WTC11 (cell line): ENCODE data around the gene AGPS. TPM values are rescaled to one million over a fixed set of nuclear protein-coding genes. Genes with fewer than 3 reads are reported as not detected.

Experiments
- ATAC-seq: fragments of 200-7000 bp; cut with Tn5 transposase; 2 replicates; pipeline ENCODE4 v1.10.0; 2021; ENCODE audit warnings: mild to moderate bottlenecking, moderate library complexity
- CTCF ChIA-PET: fragments of 300-600 bp; sonication (Branson Sonifier 250); formaldehyde crosslinking; loops from one replicate; lab custom pipeline; 2021; ENCODE audit warnings: antibody characterized with exemption; lab: Charles Lee
- POLR2A ChIA-PET: fragments of 350-600 bp; sonication (Branson Sonifier 250); formaldehyde crosslinking; loops from one replicate; lab custom pipeline; 2021; ENCODE audit warnings: antibody characterized with exemption; lab: Charles Lee
- DNase-seq: peaks from one replicate; pipeline ENCODE4 v3.0.0; 2021; ENCODE audit warnings: low spot score
- H3K27ac Mint-ChIP-seq: 2 replicates; pipeline ENCODE4 v1.8.0; 2021; ENCODE audit warnings: mixed read lengths
- H3K27me3 Mint-ChIP-seq: 2 replicates; pipeline ENCODE4 v1.8.0; 2021; ENCODE audit warnings: low read depth, mild to moderate bottlenecking, moderate library complexity, mixed read lengths
- H3K36me3 Mint-ChIP-seq: 2 replicates; pipeline ENCODE4 v1.8.0; 2021; ENCODE audit warnings: mixed read lengths
- H3K4me1 Mint-ChIP-seq: 2 replicates; pipeline ENCODE4 v1.8.0; 2022; ENCODE audit warnings: mixed read lengths
- H3K4me3 Mint-ChIP-seq: 2 replicates; pipeline ENCODE4 v1.8.0; 2021; ENCODE audit warnings: mild to moderate bottlenecking, moderate library complexity, mixed read lengths
- H3K9me3 Mint-ChIP-seq: 2 replicates; pipeline ENCODE4 v1.8.0; 2021; ENCODE audit warnings: mixed read lengths
- E2F1 ChIP-seq: sonication (generic); formaldehyde crosslinking; IDR thresholded peaks from 2 replicates; pipeline ENCODE4 v1.8.0; 2022; ENCODE audit warnings: mild to moderate bottlenecking, missing genetic modification reagents
- E2F4 ChIP-seq: sonication (generic); formaldehyde crosslinking; IDR thresholded peaks from 2 replicates; pipeline ENCODE4 v1.8.1; 2022; ENCODE audit warnings: low read depth, mild to moderate bottlenecking, moderate library complexity, missing genetic modification reagents, borderline replicate concordance
- FOXJ3 ChIP-seq: sonication (generic); formaldehyde crosslinking; IDR thresholded peaks from 2 replicates; pipeline ENCODE4 v1.9.0; 2021; ENCODE audit warnings: missing genetic modification reagents, mild to moderate bottlenecking, borderline replicate concordance
- FOXP4 ChIP-seq: sonication (generic); formaldehyde crosslinking; IDR thresholded peaks from 2 replicates; pipeline ENCODE4 v1.8.0; 2022; ENCODE audit warnings: mild to moderate bottlenecking, missing genetic modification reagents
- GABPB1 ChIP-seq: sonication (generic); formaldehyde crosslinking; IDR thresholded peaks from 2 replicates; pipeline ENCODE4 v1.8.1; 2023; ENCODE audit warnings: mild to moderate bottlenecking, missing genetic modification reagents
- IRF1 ChIP-seq: sonication (generic); formaldehyde crosslinking; IDR thresholded peaks from 2 replicates; pipeline ENCODE4 v1.8.0; 2023; ENCODE audit warnings: missing genetic modification reagents
- JAZF1 ChIP-seq: fragments of 250-450 bp; sonication (Bioruptor Pico); IDR thresholded peaks from 2 replicates; pipeline ENCODE4 v1.9.0; 2021; ENCODE audit warnings: moderate library complexity, mild to moderate bottlenecking, inconsistent platforms
- MXD4 ChIP-seq: fragments of 250-450 bp; sonication (Bioruptor Pico); IDR thresholded peaks from 2 replicates; pipeline ENCODE4 v1.8.0; 2021; ENCODE audit warnings: mild to moderate bottlenecking, moderate library complexity, borderline replicate concordance
- RORB ChIP-seq: fragments of 250-450 bp; sonication (Bioruptor Pico); IDR thresholded peaks from 2 replicates; pipeline ENCODE4 v1.9.0; 2021; ENCODE audit warnings: mild to moderate bottlenecking
- TP53 ChIP-seq: sonication (generic); formaldehyde crosslinking; IDR thresholded peaks from 2 replicates; pipeline ENCODE4 v1.8.1; 2023; ENCODE audit warnings: mild to moderate bottlenecking, missing genetic modification reagents
- ZNF219 ChIP-seq: sonication (generic); formaldehyde crosslinking; IDR thresholded peaks from 2 replicates; pipeline ENCODE4 v1.8.0; 2023; ENCODE audit warnings: missing genetic modification reagents, mild to moderate bottlenecking, borderline replicate concordance
- ZNF232 ChIP-seq: sonication (generic); formaldehyde crosslinking; IDR thresholded peaks from 2 replicates; pipeline ENCODE4 v1.8.0; 2022; ENCODE audit warnings: mild to moderate bottlenecking, missing genetic modification reagents
- ZNF423 ChIP-seq: fragments of 250-450 bp; sonication (Bioruptor Pico); IDR thresholded peaks from 2 replicates; pipeline ENCODE4 v2.1.2; 2022; ENCODE audit warnings: mild to moderate bottlenecking, moderate library complexity
- ZNF425 ChIP-seq: fragments of 250-450 bp; sonication (Bioruptor Pico); conservative IDR thresholded peaks from 2 replicates; pipeline ENCODE4 v1.9.0; 2021; ENCODE audit warnings: mild to moderate bottlenecking
- total RNA-seq: library from RNA; stranded (reverse); gene quantifications from 3 replicates; pipeline ENCODE4 v1.2.3, GENCODE V29; 2021
- TF ChIP-seq, protein P1 (sequence below): fragments of 200-600 bp; IDR thresholded peaks from 2 replicates; pipeline ENCODE4 v1.8.0; 2022; ENCODE audit warnings: antibody characterized with exemption
- TF ChIP-seq, protein P2 (sequence below): sonication (generic); formaldehyde crosslinking; IDR thresholded peaks from 2 replicates; pipeline ENCODE4 v1.8.1; 2023; ENCODE audit warnings: mild to moderate bottlenecking, missing genetic modification reagents, moderate library complexity
- TF ChIP-seq, protein P3 (sequence below): sonication (generic); formaldehyde crosslinking; IDR thresholded peaks from 2 replicates; pipeline ENCODE4 v1.8.0; 2023; ENCODE audit warnings: mild to moderate bottlenecking, missing genetic modification reagents

AGPS gene
- total RNA-seq, 1 experiment from 2014 or later, result 60.8 TPM

DNA sequence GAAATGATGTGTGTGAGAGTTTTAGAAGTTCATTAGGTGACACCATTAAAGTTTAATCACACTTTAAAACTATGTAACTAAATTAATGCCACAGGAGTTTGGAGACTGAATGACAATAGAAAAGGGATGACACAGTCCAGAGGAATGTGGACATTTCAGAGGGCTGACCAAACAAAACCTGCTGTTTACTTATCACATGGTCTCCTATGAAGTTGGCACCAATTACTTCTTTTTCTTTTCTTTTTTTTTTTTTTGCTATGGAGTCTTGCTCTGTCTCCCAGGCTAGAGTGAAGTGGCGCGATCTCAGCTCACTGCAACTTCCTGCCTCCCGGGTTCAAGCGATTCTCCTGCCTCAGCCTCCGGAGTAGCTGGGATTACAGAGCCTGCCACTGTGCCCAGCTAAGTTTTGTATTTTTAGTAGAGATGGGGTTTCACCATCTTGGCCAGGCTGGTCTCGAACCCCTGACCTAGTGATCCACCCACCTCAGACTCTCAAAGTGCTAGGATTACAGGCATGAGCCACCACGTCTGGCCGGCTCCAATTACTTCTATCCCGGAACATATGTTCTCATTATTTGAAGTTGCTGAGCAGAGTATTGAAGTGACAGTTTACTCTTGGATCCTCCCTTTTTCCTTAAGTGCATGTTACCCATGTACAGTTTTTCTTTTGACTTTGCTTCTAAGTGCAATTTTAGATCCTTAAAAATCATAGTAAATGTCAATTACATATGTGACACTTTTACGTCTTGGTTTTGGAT is 4.3 kb downstream of the AGPS start:
- ATAC-seq, result no peak
- no peaks in the 10 kb centered on the region for H3K36me3 Mint-ChIP-seq
- peaks cover 8% of the 10 kb centered on the region for H3K27me3 Mint-ChIP-seq
- no peaks in the 10 kb centered on the region for H3K9me3 Mint-ChIP-seq
- no peak overlapping the region for H3K4me3 Mint-ChIP-seq
- POLR2A ChIA-PET, result no interaction called here
- H3K4me1 Mint-ChIP-seq, result peaks cover 37% of the 10 kb centered on the region
- TF ChIP-seq, protein P1, sequence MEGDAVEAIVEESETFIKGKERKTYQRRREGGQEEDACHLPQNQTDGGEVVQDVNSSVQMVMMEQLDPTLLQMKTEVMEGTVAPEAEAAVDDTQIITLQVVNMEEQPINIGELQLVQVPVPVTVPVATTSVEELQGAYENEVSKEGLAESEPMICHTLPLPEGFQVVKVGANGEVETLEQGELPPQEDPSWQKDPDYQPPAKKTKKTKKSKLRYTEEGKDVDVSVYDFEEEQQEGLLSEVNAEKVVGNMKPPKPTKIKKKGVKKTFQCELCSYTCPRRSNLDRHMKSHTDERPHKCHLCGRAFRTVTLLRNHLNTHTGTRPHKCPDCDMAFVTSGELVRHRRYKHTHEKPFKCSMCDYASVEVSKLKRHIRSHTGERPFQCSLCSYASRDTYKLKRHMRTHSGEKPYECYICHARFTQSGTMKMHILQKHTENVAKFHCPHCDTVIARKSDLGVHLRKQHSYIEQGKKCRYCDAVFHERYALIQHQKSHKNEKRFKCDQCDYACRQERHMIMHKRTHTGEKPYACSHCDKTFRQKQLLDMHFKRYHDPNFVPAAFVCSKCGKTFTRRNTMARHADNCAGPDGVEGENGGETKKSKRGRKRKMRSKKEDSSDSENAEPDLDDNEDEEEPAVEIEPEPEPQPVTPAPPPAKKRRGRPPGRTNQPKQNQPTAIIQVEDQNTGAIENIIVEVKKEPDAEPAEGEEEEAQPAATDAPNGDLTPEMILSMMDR, result no peak
- no peak for TF ChIP-seq IRF1 (CRISPR knock-in tag)
- TF ChIP-seq ZNF232 (CRISPR knock-in tag), result no peak
- TF ChIP-seq GABPB1 (CRISPR knock-in tag), result peak; percentile 58
- no peak for TF ChIP-seq FOXP4 (CRISPR knock-in tag)
- no peak for TF ChIP-seq RORB
- CTCF ChIA-PET, result no interaction called here
- H3K27ac Mint-ChIP-seq, result no peak overlapping the region
- DNase-seq, result no peak

DNA sequence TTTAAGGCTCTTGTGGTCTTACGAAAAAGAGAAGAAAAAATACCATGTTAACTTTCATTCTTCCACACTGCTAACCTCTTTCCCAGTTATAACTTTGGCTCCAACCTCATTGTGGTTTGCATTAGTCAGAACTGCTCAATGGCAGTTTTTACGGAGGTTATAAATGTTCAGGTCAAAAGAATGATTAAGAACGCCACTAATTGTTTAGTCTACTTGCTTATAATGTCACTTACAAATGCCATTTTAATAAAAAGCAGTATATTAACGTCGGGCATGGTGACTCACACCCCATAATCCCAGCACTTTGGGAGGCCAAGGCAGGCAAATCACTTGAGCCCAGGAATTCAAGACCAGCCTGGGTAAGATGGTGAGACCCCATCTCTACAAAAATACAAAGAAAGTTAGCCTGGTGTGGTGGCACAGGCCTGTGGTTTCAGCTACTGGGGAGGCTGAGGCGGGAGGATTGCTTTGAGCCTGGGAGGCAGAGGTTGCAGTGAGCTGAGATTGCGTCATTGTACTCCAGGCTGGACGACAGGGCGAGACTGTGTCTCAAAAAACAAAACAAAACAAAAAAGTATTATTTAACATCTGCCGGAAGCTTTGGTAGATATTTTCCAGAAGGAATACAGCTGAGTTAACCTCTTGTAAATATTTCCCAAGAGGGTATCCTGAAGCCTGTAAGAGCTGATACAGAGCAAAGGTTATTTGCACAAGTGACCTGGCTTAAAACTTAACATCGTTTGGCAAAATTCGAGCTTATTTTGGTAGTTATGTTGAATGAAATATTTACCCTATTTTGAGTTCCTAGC is 5.1 kb downstream of the AGPS start:
- H3K27ac Mint-ChIP-seq, result no peak overlapping the region
- ATAC-seq, result no peak
- DNase-seq, result no peak
- CTCF ChIA-PET, result no interaction called here
- POLR2A ChIA-PET, result no interaction called here
- H3K4me3 Mint-ChIP-seq, result no peak overlapping the region
- H3K36me3 Mint-ChIP-seq, result no peaks in the 10 kb centered on the region
- TF ChIP-seq GABPB1 (CRISPR knock-in tag) (peak; percentile 99), TP53 (no peak), MXD4 (CRISPR knock-in tag) (no peak), E2F1 (CRISPR knock-in tag) (no peak)
- H3K9me3 Mint-ChIP-seq, result no peaks in the 10 kb centered on the region
- H3K27me3 Mint-ChIP-seq, result peaks cover 3% of the 10 kb centered on the region; the same call in 1 of the 2 replicates
- peaks cover 36% of the 10 kb centered on the region for H3K4me1 Mint-ChIP-seq

GRCh38 chr2:177398290-177398683 is 5.7 kb downstream of the AGPS start:
- no peak overlapping the region for H3K4me3 Mint-ChIP-seq
- no peak for DNase-seq
- no peaks in the 10 kb centered on the region for H3K27me3 Mint-ChIP-seq
- H3K27ac Mint-ChIP-seq, result no peak overlapping the region
- ChIA-PET CTCF (no interaction called here), POLR2A (no interaction called here)
- no peaks in the 10 kb centered on the region for H3K36me3 Mint-ChIP-seq
- ATAC-seq, result no peak
- no peaks in the 10 kb centered on the region for H3K9me3 Mint-ChIP-seq
- peaks cover 31% of the 10 kb centered on the region for H3K4me1 Mint-ChIP-seq
- TF ChIP-seq, protein P2, sequence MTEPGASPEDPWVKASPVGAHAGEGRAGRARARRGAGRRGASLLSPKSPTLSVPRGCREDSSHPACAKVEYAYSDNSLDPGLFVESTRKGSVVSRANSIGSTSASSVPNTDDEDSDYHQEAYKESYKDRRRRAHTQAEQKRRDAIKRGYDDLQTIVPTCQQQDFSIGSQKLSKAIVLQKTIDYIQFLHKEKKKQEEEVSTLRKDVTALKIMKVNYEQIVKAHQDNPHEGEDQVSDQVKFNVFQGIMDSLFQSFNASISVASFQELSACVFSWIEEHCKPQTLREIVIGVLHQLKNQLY (CRISPR knock-in tag), result no peak
- TF ChIP-seq RORB (no peak), ZNF219 (CRISPR knock-in tag) (no peak), ZNF423 (CRISPR knock-in tag) (no peak), ZNF425 (no peak), FOXJ3 (CRISPR knock-in tag) (no peak), JAZF1 (CRISPR knock-in tag) (no peak), E2F4 (CRISPR knock-in tag) (no peak)
- TF ChIP-seq, protein P3, sequence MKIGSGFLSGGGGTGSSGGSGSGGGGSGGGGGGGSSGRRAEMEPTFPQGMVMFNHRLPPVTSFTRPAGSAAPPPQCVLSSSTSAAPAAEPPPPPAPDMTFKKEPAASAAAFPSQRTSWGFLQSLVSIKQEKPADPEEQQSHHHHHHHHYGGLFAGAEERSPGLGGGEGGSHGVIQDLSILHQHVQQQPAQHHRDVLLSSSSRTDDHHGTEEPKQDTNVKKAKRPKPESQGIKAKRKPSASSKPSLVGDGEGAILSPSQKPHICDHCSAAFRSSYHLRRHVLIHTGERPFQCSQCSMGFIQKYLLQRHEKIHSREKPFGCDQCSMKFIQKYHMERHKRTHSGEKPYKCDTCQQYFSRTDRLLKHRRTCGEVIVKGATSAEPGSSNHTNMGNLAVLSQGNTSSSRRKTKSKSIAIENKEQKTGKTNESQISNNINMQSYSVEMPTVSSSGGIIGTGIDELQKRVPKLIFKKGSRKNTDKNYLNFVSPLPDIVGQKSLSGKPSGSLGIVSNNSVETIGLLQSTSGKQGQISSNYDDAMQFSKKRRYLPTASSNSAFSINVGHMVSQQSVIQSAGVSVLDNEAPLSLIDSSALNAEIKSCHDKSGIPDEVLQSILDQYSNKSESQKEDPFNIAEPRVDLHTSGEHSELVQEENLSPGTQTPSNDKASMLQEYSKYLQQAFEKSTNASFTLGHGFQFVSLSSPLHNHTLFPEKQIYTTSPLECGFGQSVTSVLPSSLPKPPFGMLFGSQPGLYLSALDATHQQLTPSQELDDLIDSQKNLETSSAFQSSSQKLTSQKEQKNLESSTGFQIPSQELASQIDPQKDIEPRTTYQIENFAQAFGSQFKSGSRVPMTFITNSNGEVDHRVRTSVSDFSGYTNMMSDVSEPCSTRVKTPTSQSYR, result no peak
